SKM-1 treated with dmso at 0.1 percent for 144 hours (cell line): ENCODE data around the gene CARTPT.

Source experiments
- DNase-seq: peaks from one replicate; lab custom pipeline; 2025; ENCODE audit not compliant: unreplicated experiment; lab: John Stamatoyannopoulos, UW

The CARTPT gene

GRCh38 chr5:71737931-71738539 is 19.0 kb downstream of the CARTPT start:
- no peak for DNase-seq

GRCh38 chr5:71738662-71739361 is 19.7 kb downstream of the CARTPT start:
- DNase-seq = no peak

DNA sequence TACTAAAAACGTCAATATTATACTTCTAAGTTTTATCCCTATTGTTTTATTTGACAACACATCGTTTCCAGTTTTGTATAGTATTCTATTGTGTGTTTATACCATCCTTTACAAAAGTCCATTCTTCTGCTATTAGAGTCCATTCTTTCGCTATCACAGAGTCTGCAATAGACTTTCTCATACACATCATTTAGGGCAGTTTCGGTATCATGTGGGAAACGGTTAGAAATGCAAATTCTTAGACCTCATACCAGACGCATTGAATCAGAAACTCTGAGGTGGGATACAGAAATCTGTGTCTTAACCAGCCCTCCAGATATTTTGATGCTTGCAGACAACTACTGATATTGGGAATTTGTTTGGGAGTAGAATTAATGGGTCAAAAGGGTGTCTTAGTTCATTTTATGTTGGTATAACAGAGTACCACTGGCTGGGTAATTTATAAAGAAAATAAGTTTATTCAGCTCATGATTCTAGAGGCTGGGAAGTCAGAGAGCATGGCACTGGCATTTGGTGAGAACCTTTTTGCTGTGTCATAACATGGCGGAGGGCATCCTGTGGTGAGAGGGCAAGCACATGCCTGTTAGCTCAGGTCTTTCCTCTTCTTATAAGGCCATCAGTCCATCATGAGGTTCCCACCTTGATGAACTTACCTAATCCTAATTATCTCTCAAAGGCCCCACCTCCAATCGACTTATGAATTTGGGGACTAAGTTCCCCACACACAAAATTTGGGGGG is 21.1 kb downstream of the CARTPT start:
- DNase-seq = no peak

DNA sequence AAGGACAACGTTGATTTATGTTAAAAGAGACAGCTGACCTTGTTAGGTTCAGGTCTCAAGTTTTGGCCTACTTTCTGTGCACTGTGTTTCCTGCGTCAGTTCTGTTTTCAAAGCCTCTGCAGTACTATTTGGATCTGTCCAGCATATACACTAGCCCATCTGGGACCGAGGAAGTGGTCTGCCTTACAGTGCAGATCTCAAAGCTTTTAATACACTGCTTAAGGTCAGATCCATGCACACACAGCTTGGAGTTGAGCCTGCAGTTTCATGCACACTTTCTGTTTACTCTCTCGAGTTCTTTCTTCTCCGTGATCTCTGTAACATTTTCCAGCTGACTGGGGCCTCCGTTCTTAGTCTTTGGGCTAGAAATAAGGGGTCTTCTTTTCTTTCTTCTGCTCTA is 24.1 kb downstream of the CARTPT start:
- DNase-seq = no peak

DNA sequence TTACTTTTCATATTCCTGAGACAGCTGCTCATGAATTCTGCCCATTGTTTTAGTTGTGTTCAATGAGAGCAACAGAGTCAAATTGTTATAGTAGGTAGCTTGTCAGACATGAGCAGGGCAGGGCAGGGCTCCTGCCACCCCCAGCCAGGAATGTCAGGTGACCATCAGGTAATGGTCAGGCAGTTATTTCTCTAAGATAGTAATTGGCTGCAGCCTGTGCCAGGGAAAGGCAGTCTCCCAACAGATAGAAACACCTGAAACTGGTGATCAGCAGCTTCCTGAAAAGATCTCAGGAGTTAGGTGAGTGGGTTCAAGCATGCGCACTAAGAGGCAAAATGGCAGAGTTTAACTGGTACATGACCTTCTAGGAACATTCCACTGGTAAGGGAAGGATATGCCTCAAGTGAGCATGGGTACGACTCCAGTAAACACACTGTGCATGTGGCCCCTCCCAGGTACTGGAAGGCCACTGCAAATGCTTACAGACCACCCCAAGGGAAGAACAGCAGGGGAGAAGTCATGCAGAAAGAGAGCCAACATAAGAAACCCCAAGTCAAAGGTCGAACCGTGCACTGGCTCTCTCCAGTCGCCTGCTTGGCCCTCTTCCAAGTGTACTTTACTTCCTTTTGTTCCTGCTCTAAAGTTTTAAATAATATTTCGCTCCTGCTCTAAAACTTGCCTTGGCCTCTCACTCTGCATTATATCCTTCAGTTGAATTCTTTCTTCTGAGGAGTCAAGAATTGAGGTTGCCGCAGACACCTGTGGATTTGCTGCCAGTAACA is 25.1 kb downstream of the CARTPT start:
- DNase-seq = no peak

DNA sequence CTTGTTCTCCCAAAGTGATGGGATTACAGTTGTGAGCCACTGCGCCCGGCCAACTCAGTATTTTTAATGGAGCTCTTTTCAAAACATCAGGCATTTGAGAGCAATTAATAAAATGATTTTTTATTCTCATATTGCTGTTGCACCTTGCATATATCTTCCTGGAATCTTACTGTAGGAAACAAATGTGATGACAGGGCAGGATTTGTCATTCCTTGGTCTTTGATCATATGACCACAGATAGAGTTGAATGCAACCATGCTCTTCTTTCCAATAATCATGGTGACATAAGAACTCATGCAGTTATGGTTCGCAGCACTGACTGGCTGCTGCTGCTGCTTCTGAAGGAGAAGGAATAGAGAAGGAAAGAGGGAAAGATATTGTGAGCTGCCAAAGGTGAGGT is 28.1 kb downstream of the CARTPT start:
- DNase-seq = no peak

DNA sequence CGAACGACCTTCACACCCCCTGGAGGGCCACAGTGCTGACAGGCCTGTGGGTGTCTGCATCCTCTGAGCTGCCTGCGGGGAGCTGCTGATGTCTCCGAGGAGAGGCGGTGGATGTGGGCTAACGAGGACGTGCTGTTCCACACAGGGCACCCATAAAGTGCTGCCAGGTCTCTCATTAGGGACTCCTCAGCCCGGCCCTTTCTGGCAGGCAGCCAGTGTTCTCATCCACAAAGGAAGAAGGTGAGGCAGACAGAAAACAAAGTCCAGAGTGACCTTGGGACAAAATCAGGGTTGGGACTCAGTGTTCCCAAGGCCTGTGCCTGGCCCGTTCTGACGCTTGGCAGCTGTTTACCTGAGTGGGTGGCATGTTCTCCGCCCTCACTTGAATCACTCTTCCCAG is 29.3 kb downstream of the CARTPT start:
- no peak for DNase-seq

- no peak for DNase-seq
Measured at GRCh38 chr5:71751422-71751821, 32.3 kb downstream of the CARTPT start.

GRCh38 chr5:71752441-71753190 is 33.5 kb downstream of the CARTPT start:
- no peak for DNase-seq

DNA sequence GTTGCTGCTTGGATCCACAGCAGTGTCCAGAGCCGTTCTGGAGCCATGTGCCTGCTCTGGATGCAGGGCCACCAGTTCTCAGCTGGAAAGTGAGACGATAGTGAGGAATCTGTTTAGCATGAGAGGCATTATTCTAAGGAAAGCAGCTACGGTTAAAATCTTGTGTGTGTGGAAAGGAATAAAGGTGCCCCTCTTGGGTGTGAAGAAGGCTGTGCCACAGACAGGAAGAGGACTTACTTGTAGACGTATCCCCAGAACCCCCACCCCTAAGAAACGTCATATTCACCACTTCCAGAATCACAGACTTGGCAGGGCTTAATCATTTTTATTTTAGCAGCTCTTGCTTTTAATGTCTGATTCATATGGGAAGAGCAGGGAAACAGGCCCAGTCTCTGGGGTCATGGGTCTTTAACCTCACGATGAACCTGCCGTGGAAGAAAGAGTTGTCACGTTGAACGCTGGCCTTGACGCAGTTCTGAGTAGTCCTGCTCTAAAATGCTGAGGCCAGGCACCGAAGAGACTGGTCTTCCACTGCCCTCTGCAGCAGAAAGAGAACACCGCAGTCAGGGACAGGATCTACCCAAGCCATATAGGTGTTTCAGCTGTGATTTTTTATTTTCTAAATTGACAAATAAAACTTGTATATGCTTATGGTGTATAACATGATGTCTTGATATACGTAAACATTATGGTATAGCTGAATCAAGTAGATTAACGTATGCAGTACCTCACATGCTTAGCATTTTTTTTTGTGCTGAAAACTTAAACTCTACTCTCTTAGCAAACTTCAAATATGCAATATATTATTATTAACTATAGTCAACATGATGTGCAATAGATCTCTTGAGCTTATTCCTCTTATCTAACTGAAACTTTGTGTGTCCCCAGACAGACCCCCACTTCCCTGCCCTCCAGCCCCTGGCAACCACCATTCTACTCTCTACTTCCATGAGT is 38.8 kb downstream of the CARTPT start:
- DNase-seq = no peak

- no peak for DNase-seq
Measured at GRCh38 chr5:71762826-71763225, 43.8 kb downstream of the CARTPT start.

- DNase-seq = no peak
Measured at GRCh38 chr5:71767661-71768060, 48.6 kb downstream of the CARTPT start.

- no peak for DNase-seq
Measured at GRCh38 chr5:71769287-71769686, 50.2 kb downstream of the CARTPT start.

- DNase-seq = no peak
Measured at GRCh38 chr5:71770381-71770780, 51.3 kb downstream of the CARTPT start.
